ENCODE data around the gene PLEKHB1. TPM values are rescaled to one million over a fixed set of nuclear protein-coding genes. Genes with fewer than 3 reads are reported as not detected.

Gene PLEKHB1
- polyA plus RNA-seq, 2 donors: 1.1 to 1.3 TPM

- no peaks in the 10 kb centered on the region for H3K36me3 ChIP-seq (ENCODE audit: control insufficient read depth in 2 of 2, insufficient read depth in 2 of 2, low read length in 1 of 2)
- H3K9me3 ChIP-seq (ENCODE audit: control insufficient read depth in 2 of 2, insufficient read depth in 1 of 2, low read depth in 1 of 2, low read length in 1 of 2): no peaks in the 10 kb centered on the region
- H3K4me3 ChIP-seq (ENCODE audit: low read depth in 1 of 2, low read length in 2 of 2): no peak overlapping the region
- peaks cover 0 to 2% of the 10 kb centered on the region in 2 donors for H3K4me1 ChIP-seq (ENCODE audit: control insufficient read depth in 2 of 2, insufficient read depth in 2 of 2, low read length in 1 of 2)
- H3K27me3 ChIP-seq (ENCODE audit: control insufficient read depth in 1 of 2, insufficient read depth in 2 of 2, low read length in 2 of 2): peaks cover 0 to 4% of the 10 kb centered on the region in 2 donors
- 20% methylated on average over 19 of the region's 19 CpGs for whole genome bisulfite sequencing, 2 donors
- H3K27ac ChIP-seq (ENCODE audit: low read depth in 2 of 2, low read length in 1 of 2): no peak overlapping the region
These were observed 20.6 kb upstream of the PLEKHB1 start for GRCh38 chr11:73625696-73626318.

- H3K36me3 ChIP-seq (ENCODE audit: control insufficient read depth in 2 of 2, insufficient read depth in 2 of 2, low read length in 1 of 2): no peaks in the 10 kb centered on the region
- no peak overlapping the region for H3K27ac ChIP-seq (ENCODE audit: low read depth in 2 of 2, low read length in 1 of 2)
- WGBS, 2 donors: 79 to 83% methylated on average over 7 of the region's 7 CpGs
- H3K4me3 ChIP-seq (ENCODE audit: low read depth in 1 of 2, low read length in 2 of 2): no peak overlapping the region
- no peaks in the 10 kb centered on the region for H3K9me3 ChIP-seq (ENCODE audit: control insufficient read depth in 2 of 2, insufficient read depth in 1 of 2, low read depth in 1 of 2, low read length in 1 of 2)
- H3K27me3 ChIP-seq (ENCODE audit: control insufficient read depth in 1 of 2, insufficient read depth in 2 of 2, low read length in 2 of 2): no peaks in the 10 kb centered on the region
- H3K4me1 ChIP-seq (ENCODE audit: control insufficient read depth in 2 of 2, insufficient read depth in 2 of 2, low read length in 1 of 2): peaks cover 0 to 2% of the 10 kb centered on the region in 2 donors
These were observed 16.5 kb upstream of the PLEKHB1 start for GRCh38 chr11:73629907-73630306.

- no peaks in the 10 kb centered on the region for H3K36me3 ChIP-seq (ENCODE audit: control insufficient read depth in 2 of 2, insufficient read depth in 2 of 2, low read length in 1 of 2)
- no peak overlapping the region for H3K4me3 ChIP-seq (ENCODE audit: low read depth in 1 of 2, low read length in 2 of 2)
- WGBS, 2 donors: 96% methylated on average over 4 of the region's 4 CpGs
- no peaks in the 10 kb centered on the region for H3K27me3 ChIP-seq (ENCODE audit: control insufficient read depth in 1 of 2, insufficient read depth in 2 of 2, low read length in 2 of 2)
- no peaks in the 10 kb centered on the region for H3K9me3 ChIP-seq (ENCODE audit: control insufficient read depth in 2 of 2, insufficient read depth in 1 of 2, low read depth in 1 of 2, low read length in 1 of 2)
- H3K4me1 ChIP-seq (ENCODE audit: control insufficient read depth in 2 of 2, insufficient read depth in 2 of 2, low read length in 1 of 2): no peaks in the 10 kb centered on the region
- H3K27ac ChIP-seq (ENCODE audit: low read depth in 2 of 2, low read length in 1 of 2): no peak overlapping the region
These were observed 13.4 kb upstream of the PLEKHB1 start for GRCh38 chr11:73632996-73633395.

DNA sequence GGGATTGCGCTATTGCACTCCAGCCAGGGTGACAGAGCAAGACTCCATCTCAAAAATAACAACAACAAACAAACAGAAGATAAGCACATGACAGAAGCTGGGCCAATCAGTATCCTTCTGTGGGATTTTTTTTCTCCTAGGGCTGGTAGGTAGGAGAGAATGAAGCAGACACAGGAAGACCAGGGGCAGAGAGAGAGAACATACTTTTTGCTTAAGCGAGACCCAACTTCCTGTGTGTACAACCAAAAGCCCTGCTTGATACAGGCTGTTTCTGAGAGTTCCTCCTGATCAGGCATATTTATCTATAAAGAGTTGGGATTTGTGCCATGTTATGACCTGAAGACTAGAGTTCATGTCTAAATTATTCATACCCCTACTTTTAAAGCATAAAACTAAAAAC, 12.4 kb upstream of the PLEKHB1 start:
- H3K9me3 ChIP-seq (ENCODE audit: control insufficient read depth in 2 of 2, insufficient read depth in 1 of 2, low read depth in 1 of 2, low read length in 1 of 2): no peaks in the 10 kb centered on the region
- no peak overlapping the region for H3K27ac ChIP-seq (ENCODE audit: low read depth in 2 of 2, low read length in 1 of 2)
- no peaks in the 10 kb centered on the region for H3K27me3 ChIP-seq (ENCODE audit: control insufficient read depth in 1 of 2, insufficient read depth in 2 of 2, low read length in 2 of 2)
- WGBS, 2 donors: 81 to 91% methylated on average over 2 of the region's 2 CpGs
- H3K4me3 ChIP-seq (ENCODE audit: low read depth in 1 of 2, low read length in 2 of 2): no peak overlapping the region
- H3K36me3 ChIP-seq (ENCODE audit: control insufficient read depth in 2 of 2, insufficient read depth in 2 of 2, low read length in 1 of 2): no peaks in the 10 kb centered on the region
- H3K4me1 ChIP-seq (ENCODE audit: control insufficient read depth in 2 of 2, insufficient read depth in 2 of 2, low read length in 1 of 2): no peaks in the 10 kb centered on the region

GRCh38 chr11:73635721-73636120, 10.7 kb upstream of the PLEKHB1 start:
- no peaks in the 10 kb centered on the region for H3K36me3 ChIP-seq (ENCODE audit: control insufficient read depth in 2 of 2, insufficient read depth in 2 of 2, low read length in 1 of 2)
- no peak overlapping the region for H3K27ac ChIP-seq (ENCODE audit: low read depth in 2 of 2, low read length in 1 of 2)
- H3K27me3 ChIP-seq (ENCODE audit: control insufficient read depth in 1 of 2, insufficient read depth in 2 of 2, low read length in 2 of 2): no peaks in the 10 kb centered on the region
- no peaks in the 10 kb centered on the region for H3K9me3 ChIP-seq (ENCODE audit: control insufficient read depth in 2 of 2, insufficient read depth in 1 of 2, low read depth in 1 of 2, low read length in 1 of 2)
- 92 to 93% methylated on average over 5 of the region's 5 CpGs for WGBS, 2 donors
- no peaks in the 10 kb centered on the region for H3K4me1 ChIP-seq (ENCODE audit: control insufficient read depth in 2 of 2, insufficient read depth in 2 of 2, low read length in 1 of 2)
- H3K4me3 ChIP-seq (ENCODE audit: low read depth in 1 of 2, low read length in 2 of 2): no peak overlapping the region

DNA sequence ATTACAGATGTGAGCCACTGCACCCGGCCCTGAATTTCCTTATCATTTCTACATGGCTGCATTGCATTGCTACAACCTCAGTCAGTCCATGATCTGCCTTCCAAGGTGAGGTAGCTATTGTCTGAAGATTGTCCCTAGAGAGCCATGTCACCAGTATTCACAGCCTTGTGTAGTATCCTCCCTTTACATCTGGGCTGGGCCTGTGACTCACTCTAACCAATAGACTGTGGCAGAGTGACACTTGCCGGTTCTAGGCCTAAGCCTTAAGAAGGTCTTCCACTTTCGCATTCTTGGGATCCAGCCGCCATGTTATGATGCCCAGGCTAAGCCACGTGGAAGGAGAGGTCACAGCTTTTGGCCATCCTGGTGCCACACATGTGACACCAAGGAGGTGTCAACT, 10.1 kb upstream of the PLEKHB1 start:
- Histone ChIP-seq H3K9me3 (ENCODE audit: control insufficient read depth in 2 of 2, insufficient read depth in 1 of 2, low read depth in 1 of 2, low read length in 1 of 2) (no peaks in the 10 kb centered on the region), H3K4me1 (ENCODE audit: control insufficient read depth in 2 of 2, insufficient read depth in 2 of 2, low read length in 1 of 2) (no peaks in the 10 kb centered on the region), H3K27me3 (ENCODE audit: control insufficient read depth in 1 of 2, insufficient read depth in 2 of 2, low read length in 2 of 2) (no peaks in the 10 kb centered on the region), H3K4me3 (ENCODE audit: low read depth in 1 of 2, low read length in 2 of 2) (no peak overlapping the region), H3K27ac (ENCODE audit: low read depth in 2 of 2, low read length in 1 of 2) (no peak overlapping the region), H3K36me3 (ENCODE audit: control insufficient read depth in 2 of 2, insufficient read depth in 2 of 2, low read length in 1 of 2) (no peaks in the 10 kb centered on the region)
- WGBS, 2 donors: 89 to 93% methylated on average over 5 of the region's 5 CpGs

- 68 to 69% methylated on average over 1 of the region's 1 CpG for WGBS, 2 donors
- Histone ChIP-seq H3K36me3 (ENCODE audit: control insufficient read depth in 2 of 2, insufficient read depth in 2 of 2, low read length in 1 of 2) (no peaks in the 10 kb centered on the region), H3K4me3 (ENCODE audit: low read depth in 1 of 2, low read length in 2 of 2) (no peak overlapping the region), H3K27ac (ENCODE audit: low read depth in 2 of 2, low read length in 1 of 2) (no peak overlapping the region), H3K27me3 (ENCODE audit: control insufficient read depth in 1 of 2, insufficient read depth in 2 of 2, low read length in 2 of 2) (no peaks in the 10 kb centered on the region), H3K4me1 (ENCODE audit: control insufficient read depth in 2 of 2, insufficient read depth in 2 of 2, low read length in 1 of 2) (no peaks in the 10 kb centered on the region), H3K9me3 (ENCODE audit: control insufficient read depth in 2 of 2, insufficient read depth in 1 of 2, low read depth in 1 of 2, low read length in 1 of 2) (no peaks in the 10 kb centered on the region)
These were observed 9.4 kb upstream of the PLEKHB1 start for GRCh38 chr11:73637012-73637411.

DNA sequence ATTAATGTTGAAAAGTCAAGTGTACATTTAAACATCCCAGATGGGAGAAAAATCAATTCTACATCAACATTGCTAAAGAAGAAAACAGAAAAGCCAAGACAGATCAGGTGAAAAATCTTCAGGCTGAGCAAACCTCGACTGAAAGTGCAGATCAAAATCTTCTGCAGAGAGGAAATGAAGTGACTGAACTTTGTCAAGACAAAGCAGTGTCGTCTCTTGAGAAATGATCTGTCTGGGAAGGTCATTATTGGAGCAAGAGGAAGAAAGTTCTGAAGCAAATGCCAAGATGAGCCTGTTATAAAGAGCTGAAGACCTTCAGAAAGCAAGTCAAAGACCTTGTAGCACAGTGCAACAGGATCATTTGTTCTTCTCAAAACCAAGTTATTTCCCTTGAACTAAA, 5.8 kb upstream of the PLEKHB1 start:
- no peaks in the 10 kb centered on the region for H3K36me3 ChIP-seq (ENCODE audit: control insufficient read depth in 2 of 2, insufficient read depth in 2 of 2, low read length in 1 of 2)
- no peak overlapping the region for H3K27ac ChIP-seq (ENCODE audit: low read depth in 2 of 2, low read length in 1 of 2)
- WGBS, 2 donors: 44 to 48% methylated on average over 2 of the region's 2 CpGs
- H3K9me3 ChIP-seq (ENCODE audit: control insufficient read depth in 2 of 2, insufficient read depth in 1 of 2, low read depth in 1 of 2, low read length in 1 of 2): no peaks in the 10 kb centered on the region
- no peaks in the 10 kb centered on the region for H3K27me3 ChIP-seq (ENCODE audit: control insufficient read depth in 1 of 2, insufficient read depth in 2 of 2, low read length in 2 of 2)
- no peak overlapping the region for H3K4me3 ChIP-seq (ENCODE audit: low read depth in 1 of 2, low read length in 2 of 2)
- no peaks in the 10 kb centered on the region for H3K4me1 ChIP-seq (ENCODE audit: control insufficient read depth in 2 of 2, insufficient read depth in 2 of 2, low read length in 1 of 2)

DNA sequence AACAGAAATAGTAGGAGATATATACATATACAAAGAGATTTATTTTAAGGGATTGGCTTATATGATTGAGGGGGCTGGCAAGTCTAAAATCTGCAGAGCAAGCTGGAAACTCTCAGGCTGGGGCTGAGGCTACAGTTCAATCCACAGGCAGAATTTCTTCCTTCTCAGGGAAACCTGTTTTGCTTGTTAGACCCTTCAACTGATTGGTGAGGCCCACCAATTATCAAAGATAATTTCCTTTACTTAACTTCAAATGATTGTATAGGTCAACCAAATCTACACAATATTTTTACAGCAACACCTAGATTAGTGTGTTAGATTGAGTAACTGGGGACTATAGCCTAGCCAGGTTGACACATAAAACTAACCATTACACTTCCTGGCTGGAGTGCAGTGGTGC, 4.7 kb upstream of the PLEKHB1 start:
- Histone ChIP-seq H3K36me3 (ENCODE audit: control insufficient read depth in 2 of 2, insufficient read depth in 2 of 2, low read length in 1 of 2) (no peaks in the 10 kb centered on the region), H3K4me3 (ENCODE audit: low read depth in 1 of 2, low read length in 2 of 2) (no peak overlapping the region), H3K9me3 (ENCODE audit: control insufficient read depth in 2 of 2, insufficient read depth in 1 of 2, low read depth in 1 of 2, low read length in 1 of 2) (no peaks in the 10 kb centered on the region), H3K27ac (ENCODE audit: low read depth in 2 of 2, low read length in 1 of 2) (no peak overlapping the region), H3K4me1 (ENCODE audit: control insufficient read depth in 2 of 2, insufficient read depth in 2 of 2, low read length in 1 of 2) (no peaks in the 10 kb centered on the region), H3K27me3 (ENCODE audit: control insufficient read depth in 1 of 2, insufficient read depth in 2 of 2, low read length in 2 of 2) (no peaks in the 10 kb centered on the region)

GRCh38 chr11:73645121-73645969, 1.0 kb upstream of the PLEKHB1 start:
- Histone ChIP-seq H3K27me3 (ENCODE audit: control insufficient read depth in 1 of 2, insufficient read depth in 2 of 2, low read length in 2 of 2) (no peaks in the 10 kb centered on the region), H3K27ac (ENCODE audit: low read depth in 2 of 2, low read length in 1 of 2) (no peak overlapping the region), H3K4me3 (ENCODE audit: low read depth in 1 of 2, low read length in 2 of 2) (no peak overlapping the region), H3K4me1 (ENCODE audit: control insufficient read depth in 2 of 2, insufficient read depth in 2 of 2, low read length in 1 of 2) (peaks cover 4 to 5% of the 10 kb centered on the region in 2 donors), H3K9me3 (ENCODE audit: control insufficient read depth in 2 of 2, insufficient read depth in 1 of 2, low read depth in 1 of 2, low read length in 1 of 2) (no peaks in the 10 kb centered on the region), H3K36me3 (ENCODE audit: control insufficient read depth in 2 of 2, insufficient read depth in 2 of 2, low read length in 1 of 2) (no peaks in the 10 kb centered on the region)
- WGBS, 2 donors: 54 to 58% methylated on average over 16 of the region's 16 CpGs
